Stomach (tissue), 9 donors: Measurements from ENCODE around the gene RAC3. TPM values are rescaled to one million over a fixed set of nuclear protein-coding genes. Genes with fewer than 3 reads are reported as not detected.

Experiments used
- DNase-seq, 2 donors: peaks; one replicate each; pipeline versions ENCODE4 v3.0.0 to v3.0.0-alpha.2; 2013 to 2019
- H3K27ac ChIP-seq, 5 donors: fragments of 200-600 bp in 4 of 5; sonication (generic) in 4 of 5; one replicate each; pipeline ENCODE4 v1.5.1; 2013 to 2019; ENCODE audit warnings: mild to moderate bottlenecking in 1 of 5, moderate library complexity in 1 of 5
- H3K27me3 ChIP-seq, 3 donors: fragments of 200-600 bp; sonication (generic); one replicate each; pipeline ENCODE4 v1.5.1; 2017 to 2019; ENCODE audit warnings: mixed run types in 1 of 3
- H3K36me3 ChIP-seq, 4 donors: fragments of 200-600 bp; sonication (generic); 1 replicate in 3 of 4; 2 replicates in 1 of 4; pipeline ENCODE4 v1.5.1; 2016 to 2019
- H3K4me1 ChIP-seq, 4 donors: fragments of 200-600 bp; sonication (generic); one replicate each; pipeline ENCODE4 v1.5.1; 2016 to 2019
- H3K4me3 ChIP-seq, 4 donors: fragments of 200-600 bp; sonication (generic) in 3 of 4; one replicate each; pipeline ENCODE4 v1.5.1; 2016 to 2019; ENCODE audit warnings: mild to moderate bottlenecking in 1 of 4
- H3K9me3 ChIP-seq, 4 donors: fragments of 200-600 bp; sonication (generic); one replicate each; pipeline ENCODE4 v1.5.1; 2016 to 2019
- EP300 ChIP-seq: sonication (generic); formaldehyde crosslinking; IDR thresholded peaks from one replicate; pipeline ENCODE4 v1.6.1; 2017; ENCODE audit warnings: antibody characterized with exemption
- POLR2A ChIP-seq, 4 donors: fragments of 450-650 bp; IDR thresholded peaks; one replicate each; pipeline ENCODE4 v1.6.1; 2016; ENCODE audit warnings: antibody characterized with exemption in 4 of 4, control low read depth in 2 of 4, mild to moderate bottlenecking in 1 of 4, moderate library complexity in 1 of 4
- POLR2AphosphoS5 ChIP-seq, 3 donors: sonication (generic); formaldehyde crosslinking; IDR thresholded peaks; one replicate each; pipeline ENCODE4 v1.6.1; 2016; ENCODE audit warnings: antibody characterized with exemption in 3 of 3
- WGBS, 5 donors: extraction: QIAGEN DNeasy Blood & Tissue Kit in 3 of 5; methylation state at CpG; one replicate each; pipeline versions ENCODE4 v1.1.5 to v1.1.7; 2013 to 2018; 5-methylcytosine and 5-hydroxymethylcytosine counted together
- intact Hi-C: fragments of 100-400 bp; cut with DNase I; formaldehyde crosslinking; loops from one replicate; pipeline ENCODE4 v1.15.1; 2023; ENCODE audit warnings: low total_unique reads
- polyA plus RNA-seq, 3 donors: library from polyadenylated mRNA; stranded (reverse); fragments of 200-250 nt; gene quantifications; one replicate each; pipeline ENCODE4 v1.2.3, GENCODE V29; 2013
- total RNA-seq, 5 donors: library from RNA; depleted of rRNA; stranded (reverse); fragments of >200 nt; gene quantifications; one replicate each; pipeline versions ENCODE4 v1.1.0 to v1.2.3, GENCODE V29; 2014 to 2016
- TF ChIP-seq, protein P1 (sequence below), 7 experiments: fragments of 450-650 bp in 4 of 7; fragments of 200-600 bp in 3 of 7; sonication (generic) in 3 of 7; IDR thresholded peaks; one replicate each; pipeline ENCODE4 v1.5.1; 2016 to 2019; ENCODE audit warnings: antibody characterized with exemption in 7 of 7, control low read depth in 2 of 7, mild to moderate bottlenecking in 1 of 7
- donor health status: healthy with polysubstance abuse.
- donor health status: Bipolar disorder and iron deficiency.
- donor health status: healthy.

Gene RAC3
- total and polyA plus RNA-seq, 8 donors = 1.2 to 24.8 (median 11.6) TPM; not detected in 1

GRCh38 chr17:82021107-82021899 lies 10.2 kb upstream of the RAC3 start:
- intact Hi-C loops = no loop called here

GRCh38 chr17:82021900-82022309 lies 9.6 kb upstream of the RAC3 start:
- WGBS, 5 donors = 3 to 10% (median 6%) methylated on average over 4 to 10 of the region's 10 CpGs
- intact Hi-C loops = no loop called here

More at GRCh38 chr17:82021107-82021899, 10.2 kb upstream of the RAC3 start:
- DNase-seq = peak; percentile 81 to 89
- WGBS, 5 donors = 15 to 29% (median 18%) methylated on average over 18 to 25 of the region's 25 CpGs
- peak overlapping the region; percentile 81 to 90 (median 88) for H3K27ac ChIP-seq
- peak overlapping the region; percentile 79 to 98 (median 88) for H3K4me3 ChIP-seq
- peaks cover 0 to 21% (median 15%) of the 10 kb centered on the region in 4 donors for H3K36me3 ChIP-seq
- TF ChIP-seq POLR2AphosphoS5 (IDR thresholded peaks at IDR 0.05) (peak in 1 of 3 donors; percentile 49), POLR2A (IDR thresholded peaks at IDR 0.05) (no peak)
- TF ChIP-seq, protein P1, sequence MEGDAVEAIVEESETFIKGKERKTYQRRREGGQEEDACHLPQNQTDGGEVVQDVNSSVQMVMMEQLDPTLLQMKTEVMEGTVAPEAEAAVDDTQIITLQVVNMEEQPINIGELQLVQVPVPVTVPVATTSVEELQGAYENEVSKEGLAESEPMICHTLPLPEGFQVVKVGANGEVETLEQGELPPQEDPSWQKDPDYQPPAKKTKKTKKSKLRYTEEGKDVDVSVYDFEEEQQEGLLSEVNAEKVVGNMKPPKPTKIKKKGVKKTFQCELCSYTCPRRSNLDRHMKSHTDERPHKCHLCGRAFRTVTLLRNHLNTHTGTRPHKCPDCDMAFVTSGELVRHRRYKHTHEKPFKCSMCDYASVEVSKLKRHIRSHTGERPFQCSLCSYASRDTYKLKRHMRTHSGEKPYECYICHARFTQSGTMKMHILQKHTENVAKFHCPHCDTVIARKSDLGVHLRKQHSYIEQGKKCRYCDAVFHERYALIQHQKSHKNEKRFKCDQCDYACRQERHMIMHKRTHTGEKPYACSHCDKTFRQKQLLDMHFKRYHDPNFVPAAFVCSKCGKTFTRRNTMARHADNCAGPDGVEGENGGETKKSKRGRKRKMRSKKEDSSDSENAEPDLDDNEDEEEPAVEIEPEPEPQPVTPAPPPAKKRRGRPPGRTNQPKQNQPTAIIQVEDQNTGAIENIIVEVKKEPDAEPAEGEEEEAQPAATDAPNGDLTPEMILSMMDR (IDR thresholded peaks at IDR 0.05) = peak in 5 of 7 experiments; percentile 50 to 90 (median 62)
- no peaks in the 10 kb centered on the region for H3K9me3 ChIP-seq
- H3K27me3 ChIP-seq = no peaks in the 10 kb centered on the region
- H3K4me1 ChIP-seq = peaks cover 40 to 70% (median 64%) of the 10 kb centered on the region in 4 donors

GRCh38 chr17:82022310-82022980 lies 9.0 kb upstream of the RAC3 start, which contains the start of gene CENPX:
Gene CENPX, minus strand, starts transcription at chr17:82022878. Its CDS starts 17 bp downstream, at chr17:82022861.
- no peak for DNase-seq
- Histone ChIP-seq H3K36me3 (peaks cover 0 to 29% (median 20%) of the 10 kb centered on the region in 4 donors), H3K4me3 (peak within 1 kb of the TSS; percentile 79 to 98 (median 88)), H3K9me3 (no peaks in the 10 kb centered on the region), H3K4me1 (peaks cover 40 to 68% (median 62%) of the 10 kb centered on the region in 4 donors), H3K27ac (peak within 1 kb of the TSS; percentile 81 to 90 (median 88)), H3K27me3 (no peaks in the 10 kb centered on the region)
- intact Hi-C loops = no loop called here
- TF ChIP-seq POLR2AphosphoS5 (IDR thresholded peaks at IDR 0.05) (peak in 2 of 3 donors; percentile 57 to 76), POLR2A (IDR thresholded peaks at IDR 0.05) (peak in 1 of 4 donors; percentile 45)
- TF ChIP-seq, protein P1 (IDR thresholded peaks at IDR 0.05) = no peak
- 0 to 1% (median 1%) methylated on average over 27 to 64 of the region's 64 CpGs for WGBS, 5 donors

More at GRCh38 chr17:82021900-82022309, 9.6 kb upstream of the RAC3 start:
- Histone ChIP-seq H3K4me3 (peak overlapping the region; percentile 79 to 98 (median 88)), H3K27me3 (no peaks in the 10 kb centered on the region), H3K9me3 (no peaks in the 10 kb centered on the region), H3K36me3 (peaks cover 0 to 24% (median 17%) of the 10 kb centered on the region in 4 donors), H3K27ac (peak overlapping the region; percentile 81 to 90 (median 88)), H3K4me1 (peaks cover 40 to 68% (median 63%) of the 10 kb centered on the region in 4 donors)
- DNase-seq = no peak
- TF ChIP-seq, protein P1 (IDR thresholded peaks at IDR 0.05) = no peak
- TF ChIP-seq POLR2A (IDR thresholded peaks at IDR 0.05) = no peak
- no peak for TF ChIP-seq EP300
- TF ChIP-seq POLR2AphosphoS5 (IDR thresholded peaks at IDR 0.05) = no peak

DNA sequence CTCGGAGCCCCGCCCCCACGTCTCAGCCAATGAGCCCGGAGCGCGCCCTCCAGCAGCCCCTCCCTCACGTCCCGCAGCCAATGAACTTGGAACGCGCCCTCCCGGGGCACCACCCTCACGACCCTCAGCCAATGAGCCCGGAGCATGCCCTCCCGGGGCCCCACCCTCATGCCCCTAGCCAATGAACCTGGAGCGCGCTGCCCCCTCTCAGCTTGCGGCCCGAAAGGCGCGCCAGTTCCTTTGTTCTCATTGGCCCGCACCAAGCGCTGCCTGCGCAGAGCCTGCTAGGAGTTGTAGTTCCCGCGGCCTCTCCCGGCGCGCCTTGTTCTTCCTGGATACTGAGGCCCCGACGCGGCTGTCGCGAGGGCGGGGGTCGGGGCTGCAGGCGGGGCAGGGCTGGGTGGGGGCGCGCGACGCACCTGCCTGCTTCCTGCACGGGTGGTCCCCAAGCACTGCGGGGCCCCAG lies 8.5 kb upstream of the RAC3 start, which contains the start of gene LRRC45:
Gene LRRC45, plus strand, starts transcription at position 325 of the 466 bp plus-strand sequence. CDS start 339 bp downstream, outside the sequence.
- TF ChIP-seq POLR2AphosphoS5 (IDR thresholded peaks at IDR 0.05) = peak in 1 of 3 donors; percentile 29
- no peak for TF ChIP-seq POLR2A (IDR thresholded peaks at IDR 0.05)
- 0% methylated on average over 9 to 42 of the region's 42 CpGs; no CpG with 5 or more reads in 1 of the 5 donors for WGBS, 5 donors
- DNase-seq = peak; percentile 100
- intact Hi-C loops = no loop called here
- Histone ChIP-seq H3K27me3 (no peaks in the 10 kb centered on the region), H3K27ac (peak within 1 kb of the TSS; percentile 81 to 90 (median 88)), H3K36me3 (peaks cover 0 to 29% (median 20%) of the 10 kb centered on the region in 4 donors), H3K4me3 (peak within 1 kb of the TSS; percentile 79 to 98 (median 88)), H3K4me1 (peaks cover 40 to 65% (median 61%) of the 10 kb centered on the region in 4 donors), H3K9me3 (no peaks in the 10 kb centered on the region)
